LNCAP (cell line): ENCODE results near the gene MAP2K5.

ENCODE experiments used
- TF ChIP-seq, protein P1 (sequence below): fragments of 450-650 bp; IDR thresholded peaks from 2 replicates; pipeline ENCODE4 v1.5.1; 2017; ENCODE audit warnings: mild to moderate bottlenecking

Gene MAP2K5

GRCh38 chr15:67578020-67578600 lies 35.6 kb downstream of the MAP2K5 start:
- TF ChIP-seq, protein P1, sequence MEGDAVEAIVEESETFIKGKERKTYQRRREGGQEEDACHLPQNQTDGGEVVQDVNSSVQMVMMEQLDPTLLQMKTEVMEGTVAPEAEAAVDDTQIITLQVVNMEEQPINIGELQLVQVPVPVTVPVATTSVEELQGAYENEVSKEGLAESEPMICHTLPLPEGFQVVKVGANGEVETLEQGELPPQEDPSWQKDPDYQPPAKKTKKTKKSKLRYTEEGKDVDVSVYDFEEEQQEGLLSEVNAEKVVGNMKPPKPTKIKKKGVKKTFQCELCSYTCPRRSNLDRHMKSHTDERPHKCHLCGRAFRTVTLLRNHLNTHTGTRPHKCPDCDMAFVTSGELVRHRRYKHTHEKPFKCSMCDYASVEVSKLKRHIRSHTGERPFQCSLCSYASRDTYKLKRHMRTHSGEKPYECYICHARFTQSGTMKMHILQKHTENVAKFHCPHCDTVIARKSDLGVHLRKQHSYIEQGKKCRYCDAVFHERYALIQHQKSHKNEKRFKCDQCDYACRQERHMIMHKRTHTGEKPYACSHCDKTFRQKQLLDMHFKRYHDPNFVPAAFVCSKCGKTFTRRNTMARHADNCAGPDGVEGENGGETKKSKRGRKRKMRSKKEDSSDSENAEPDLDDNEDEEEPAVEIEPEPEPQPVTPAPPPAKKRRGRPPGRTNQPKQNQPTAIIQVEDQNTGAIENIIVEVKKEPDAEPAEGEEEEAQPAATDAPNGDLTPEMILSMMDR = no peak

- TF ChIP-seq, protein P1 = no peak
Measured at GRCh38 chr15:67579164-67579563, 36.7 kb downstream of the MAP2K5 start.

- TF ChIP-seq, protein P1 = no peak
Measured at GRCh38 chr15:67579967-67580366, 37.5 kb downstream of the MAP2K5 start.

DNA sequence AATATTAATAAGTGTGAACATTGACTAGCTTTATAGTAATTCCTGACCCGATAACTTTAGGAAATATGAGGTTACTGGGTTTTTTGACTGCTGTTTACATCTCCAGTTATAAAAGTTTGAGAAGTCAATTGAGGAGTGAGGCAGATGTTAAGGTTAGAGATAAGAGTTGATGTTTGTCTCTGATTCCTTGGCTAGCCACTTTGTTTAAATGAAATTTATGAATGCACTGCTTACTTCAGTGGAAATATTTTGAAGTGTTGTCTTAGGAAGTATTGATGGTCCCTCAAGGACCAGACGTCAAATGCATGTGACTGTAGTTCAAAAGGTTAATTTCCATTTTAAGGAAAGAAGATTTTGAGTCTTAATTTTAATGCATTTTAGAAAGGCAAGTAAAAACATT lies 41.7 kb downstream of the MAP2K5 start:
- TF ChIP-seq, protein P1 = no peak

DNA sequence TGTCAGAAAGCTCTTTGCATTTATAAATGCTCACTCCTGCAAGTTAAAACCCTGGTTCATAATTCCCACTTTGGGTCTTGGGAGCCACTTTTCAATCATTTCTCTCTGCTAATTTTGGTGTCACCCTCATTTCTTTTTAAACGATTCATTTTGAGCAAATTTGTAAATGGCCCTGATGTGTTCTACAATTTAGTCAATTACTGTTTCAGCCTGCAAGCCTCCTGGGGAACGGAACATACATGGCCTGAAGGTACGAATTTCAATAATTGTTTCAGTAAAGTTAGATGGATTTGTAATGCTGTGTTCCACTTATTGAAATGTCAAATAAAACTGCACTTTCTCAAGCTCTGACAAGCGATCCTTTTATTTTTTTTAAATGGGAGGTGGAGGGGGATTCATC lies 43.2 kb downstream of the MAP2K5 start:
- TF ChIP-seq, protein P1 = no peak

DNA sequence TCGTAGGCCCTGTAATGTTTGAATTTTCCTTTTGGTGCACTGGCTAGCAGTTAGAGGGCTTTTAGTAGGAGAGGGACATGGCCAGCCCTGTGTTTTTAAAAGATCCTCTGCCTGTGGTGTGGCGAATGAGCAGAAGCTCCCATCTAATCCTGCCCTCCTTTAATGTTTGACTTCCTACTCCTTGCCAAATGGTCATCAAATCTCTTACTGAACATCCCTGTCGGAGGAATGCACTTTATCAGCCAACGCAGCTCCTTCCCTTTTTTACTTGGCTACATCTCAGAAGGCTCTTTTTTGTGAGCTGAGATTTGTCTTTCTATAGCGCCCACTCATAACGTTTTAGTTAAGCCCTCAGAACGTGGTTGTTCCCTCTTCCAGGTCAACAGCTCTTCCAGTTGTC lies 44.8 kb downstream of the MAP2K5 start:
- TF ChIP-seq, protein P1 = no peak

DNA sequence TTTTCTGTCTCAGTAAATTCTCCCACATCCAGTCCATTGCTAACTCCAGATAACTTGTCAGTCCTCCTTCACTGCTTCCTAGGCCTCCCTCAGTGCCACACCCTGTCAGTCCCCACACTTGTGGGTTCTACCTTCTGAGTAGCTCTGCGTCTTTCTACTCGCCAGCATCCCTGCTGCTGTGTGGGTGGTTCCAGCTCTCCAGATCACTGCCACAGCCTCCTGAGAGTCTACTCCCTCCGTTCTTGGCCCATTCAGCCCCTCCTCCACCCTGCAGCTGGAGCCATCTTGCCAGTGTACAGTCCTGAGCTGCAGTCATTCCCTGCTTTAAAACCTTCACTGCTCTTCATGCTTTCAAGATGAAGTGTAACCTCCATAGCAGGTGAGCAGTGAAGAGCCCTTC lies 45.3 kb downstream of the MAP2K5 start:
- TF ChIP-seq, protein P1 = no peak

- TF ChIP-seq, protein P1 = no peak
Measured at GRCh38 chr15:67590191-67590590, 47.7 kb downstream of the MAP2K5 start.
